GM12878 (cell line): Measurements from ENCODE around the gene GLI1. TPM values are rescaled to one million over a fixed set of nuclear protein-coding genes. Genes with fewer than 3 reads are reported as not detected.

Source experiments
- ATF2 ChIP-seq: IDR thresholded peaks from 2 replicates; pipeline ENCODE4 v1.6.1; 2012; ENCODE audit warnings: low read length, inconsistent platforms
- BACH1 ChIP-seq: fragments of 450-650 bp; IDR thresholded peaks from 2 replicates; pipeline ENCODE4 v1.6.1; 2017; ENCODE audit warnings: mild to moderate bottlenecking, borderline replicate concordance
- BRCA1 ChIP-seq: IDR thresholded peaks from 2 replicates; pipeline ENCODE4 v1.6.1; 2011; ENCODE audit warnings: low read depth, low read length, improper control_type of control experiment
- CHD4 ChIP-seq: fragments of 200-600 bp; sonication (generic); IDR thresholded peaks from 2 replicates; pipeline ENCODE4 v1.6.1; 2016; ENCODE audit warnings: mild to moderate bottlenecking
- DPF2 ChIP-seq: fragments of 450-650 bp; IDR thresholded peaks from 2 replicates; pipeline ENCODE4 v1.6.1; 2017; ENCODE audit warnings: mild to moderate bottlenecking
- EGR1 ChIP-seq, 2 experiments: IDR thresholded peaks; 1 replicate in 1 of 2; 2 replicates in 1 of 2; pipeline ENCODE4 v1.6.1; 2011 to 2012; ENCODE audit warnings: low read depth in 2 of 2, low read length in 2 of 2, borderline replicate concordance in 1 of 2, mild to moderate bottlenecking in 1 of 2, moderate library complexity in 1 of 2
- FOS ChIP-seq: IDR thresholded peaks from 3 replicates; pipeline ENCODE4 v1.6.1; 2011; ENCODE audit warnings: borderline replicate concordance; ENCODE audit not compliant: insufficient read length; ENCODE audit errors: extremely low read depth
- FOXK2 ChIP-seq: fragments of 450-650 bp; IDR thresholded peaks from 2 replicates; pipeline ENCODE4 v1.6.1; 2017; ENCODE audit warnings: mild to moderate bottlenecking, moderate library complexity
- GABPA ChIP-seq: IDR thresholded peaks from 2 replicates; pipeline ENCODE4 v1.6.1; 2014; ENCODE audit warnings: antibody characterized with exemption, low read depth, mild to moderate bottlenecking, inconsistent platforms
- GATAD2B ChIP-seq: fragments of 450-650 bp; conservative IDR thresholded peaks from 2 replicates; pipeline ENCODE4 v1.6.1; 2017; ENCODE audit warnings: low read depth, mild to moderate bottlenecking, moderate library complexity
- HCFC1 ChIP-seq: fragments of 150-350 bp; IDR thresholded peaks from 2 replicates; pipeline ENCODE4 v1.6.1; 2014; ENCODE audit warnings: low read length
- HDAC2 ChIP-seq: fragments of 200-600 bp; sonication (generic); IDR thresholded peaks from 2 replicates; pipeline ENCODE4 v1.6.1; 2017
- HDGF ChIP-seq: fragments of 450-650 bp; IDR thresholded peaks from 2 replicates; pipeline ENCODE4 v1.6.1; 2016; ENCODE audit warnings: antibody characterized with exemption
- HSF1 ChIP-seq: fragments of 150-350 bp; IDR thresholded peaks from 2 replicates; pipeline ENCODE4 v1.6.1; 2014; ENCODE audit warnings: mild to moderate bottlenecking, low read depth, low read length
- JUNB ChIP-seq: IDR thresholded peaks from 2 replicates; pipeline ENCODE4 v1.6.1; 2016; ENCODE audit warnings: antibody characterized with exemption, mild to moderate bottlenecking
- KAT2A ChIP-seq: conservative IDR thresholded peaks from 2 replicates; pipeline ENCODE4 v1.6.1; 2011; ENCODE audit warnings: low read depth, low read length; ENCODE audit not compliant: control insufficient read depth
- MEF2B ChIP-seq: fragments of 450-650 bp; IDR thresholded peaks from 2 replicates; pipeline ENCODE4 v1.6.1; 2018; ENCODE audit warnings: mild to moderate bottlenecking, moderate library complexity; ENCODE audit not compliant: partially characterized antibody, poor library complexity, severe bottlenecking
- MXI1 ChIP-seq: fragments of 150-350 bp; IDR thresholded peaks from 2 replicates; pipeline ENCODE4 v1.6.1; 2011; ENCODE audit warnings: low read depth, mild to moderate bottlenecking, inconsistent platforms, low read length, improper control_type of control experiment
- MYB ChIP-seq: fragments of 150-350 bp; IDR thresholded peaks from 2 replicates; pipeline ENCODE4 v1.6.1; 2014; ENCODE audit warnings: mild to moderate bottlenecking, low read depth, low read length, borderline replicate concordance
- POLR2AphosphoS5 ChIP-seq: IDR thresholded peaks from 2 replicates; pipeline ENCODE4 v1.6.1; 2011; ENCODE audit warnings: mild to moderate bottlenecking, low read length, inconsistent platforms
- POU2F2 ChIP-seq: IDR thresholded peaks from 3 replicates; pipeline ENCODE4 v1.6.1; 2011; ENCODE audit warnings: low read depth, mild to moderate bottlenecking, low read length, borderline replicate concordance
- RBBP5 ChIP-seq: fragments of 200-600 bp; sonication (generic); conservative IDR thresholded peaks from 2 replicates; pipeline ENCODE4 v1.6.1; 2016
- SMAD5 ChIP-seq: IDR thresholded peaks from 2 replicates; pipeline ENCODE4 v1.6.1; 2016; ENCODE audit warnings: antibody characterized with exemption, low read depth
- TARDBP ChIP-seq: IDR thresholded peaks from 2 replicates; pipeline ENCODE4 v1.6.1; 2016; ENCODE audit warnings: borderline replicate concordance
- TBL1XR1 ChIP-seq: IDR thresholded peaks from 2 replicates; pipeline ENCODE4 v1.6.1; 2012; ENCODE audit warnings: low read depth, low read length, improper control_type of control experiment
- TCF3 ChIP-seq: IDR thresholded peaks from 2 replicates; pipeline ENCODE4 v1.6.1; 2012; ENCODE audit warnings: low read depth, mild to moderate bottlenecking, low read length, borderline replicate concordance; ENCODE audit not compliant: insufficient read depth
- YBX1 ChIP-seq: fragments of 450-650 bp; IDR thresholded peaks from 2 replicates; pipeline ENCODE4 v1.6.1; 2016; ENCODE audit warnings: antibody characterized with exemption
- polyA plus RNA-seq, 11 experiments: library from polyadenylated mRNA; depleted of rRNA in 4 of 11; unstranded in 6 of 11; stranded (reverse) in 5 of 11; fragments of >200 nt; fragmentation: Nextera tagmentation in 4 of 11; fragmentation: Illumina TruSeq in 1 of 11; extraction: Ambion mirVana in 4 of 11; extraction: Trizol in 1 of 11; gene quantifications; 1 replicate in 1 of 11; 2 replicates in 10 of 11; pipeline versions ENCODE4 v1.2.1 to v1.2.3, GENCODE V29; 2011 to 2016; ENCODE audit warnings: inconsistent platforms in 2 of 11, missing spikeins in 2 of 11, low read depth in 1 of 11
- total RNA-seq, 4 experiments: library from RNA; depleted of rRNA in 3 of 4; stranded (reverse); fragments of >200 nt in 3 of 4; fragmentation: Illumina TruSeq in 1 of 4; extraction: Trizol in 1 of 4; gene quantifications; 2 replicates each; pipeline versions ENCODE4 v1.2.1 to v1.2.3, GENCODE V29; 2013 to 2021
- TF ChIP-seq, protein P1 (sequence below): fragments of 450-650 bp; IDR thresholded peaks from 2 replicates; pipeline ENCODE4 v1.6.1; 2014; ENCODE audit warnings: mild to moderate bottlenecking
- TF ChIP-seq, protein P2 (sequence below): fragments of 450-650 bp; IDR thresholded peaks from 2 replicates; pipeline ENCODE4 v1.6.1; 2016; ENCODE audit warnings: mild to moderate bottlenecking

Gene GLI1
- total and polyA plus RNA-seq, 10 of the 15 experiments (the other 5 are each of a cell fraction or from before 2014, with no cell fraction given) = 0.27 to 1.2 (median 0.49) TPM

GRCh38 chr12:57462251-57462911 lies 2.8 kb downstream of the GLI1 start (continued):
- TF ChIP-seq MEF2B (peak; percentile 99), JUNB (no peak), SMAD5 (no peak), ATF2 (no peak), GATAD2B (no peak; the same call in 1 of the 2 replicates), FOS (no peak), HDAC2 (no peak), KAT2A (no peak), YBX1 (no peak), HDGF (no peak), POLR2AphosphoS5 (no peak), EGR1 (IDR thresholded peaks at IDR 0.05; ENCODE audit: borderline replicate concordance in 1 of 2, low read depth in 2 of 2, low read length in 2 of 2) (no peak), HSF1 (no peak), POU2F2 (peak; percentile 62; the same call in 1 of the 3 replicates), MYB (no peak), FOXK2 (no peak), MXI1 (peak; percentile 75), HCFC1 (no peak), TBL1XR1 (no peak), TARDBP (no peak; the same call in 1 of the 2 replicates), CHD4 (no peak), RBBP5 (no peak), BACH1 (peak; percentile 50; the same call in 1 of the 2 replicates), BRCA1 (no peak), GABPA (no peak), DPF2 (peak; percentile 14; the same call in 1 of the 2 replicates), TCF3 (peak; percentile 89)
- TF ChIP-seq, protein P1, sequence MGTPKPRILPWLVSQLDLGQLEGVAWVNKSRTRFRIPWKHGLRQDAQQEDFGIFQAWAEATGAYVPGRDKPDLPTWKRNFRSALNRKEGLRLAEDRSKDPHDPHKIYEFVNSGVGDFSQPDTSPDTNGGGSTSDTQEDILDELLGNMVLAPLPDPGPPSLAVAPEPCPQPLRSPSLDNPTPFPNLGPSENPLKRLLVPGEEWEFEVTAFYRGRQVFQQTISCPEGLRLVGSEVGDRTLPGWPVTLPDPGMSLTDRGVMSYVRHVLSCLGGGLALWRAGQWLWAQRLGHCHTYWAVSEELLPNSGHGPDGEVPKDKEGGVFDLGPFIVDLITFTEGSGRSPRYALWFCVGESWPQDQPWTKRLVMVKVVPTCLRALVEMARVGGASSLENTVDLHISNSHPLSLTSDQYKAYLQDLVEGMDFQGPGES = no peak
- TF ChIP-seq, protein P2, sequence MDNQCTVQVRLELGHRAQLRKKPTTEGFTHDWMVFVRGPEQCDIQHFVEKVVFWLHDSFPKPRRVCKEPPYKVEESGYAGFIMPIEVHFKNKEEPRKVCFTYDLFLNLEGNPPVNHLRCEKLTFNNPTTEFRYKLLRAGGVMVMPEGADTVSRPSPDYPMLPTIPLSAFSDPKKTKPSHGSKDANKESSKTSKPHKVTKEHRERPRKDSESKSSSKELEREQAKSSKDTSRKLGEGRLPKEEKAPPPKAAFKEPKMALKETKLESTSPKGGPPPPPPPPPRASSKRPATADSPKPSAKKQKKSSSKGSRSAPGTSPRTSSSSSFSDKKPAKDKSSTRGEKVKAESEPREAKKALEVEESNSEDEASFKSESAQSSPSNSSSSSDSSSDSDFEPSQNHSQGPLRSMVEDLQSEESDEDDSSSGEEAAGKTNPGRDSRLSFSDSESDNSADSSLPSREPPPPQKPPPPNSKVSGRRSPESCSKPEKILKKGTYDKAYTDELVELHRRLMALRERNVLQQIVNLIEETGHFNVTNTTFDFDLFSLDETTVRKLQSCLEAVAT = 0 out of 2 replicates have a peak, but pooled peaks have one; percentile 27
